Stimulated activated CD8-positive, alpha-beta memory T cell treated with anti-CD3 and anti-CD28 coated beads, Interleukin-15, amount 100 ng/mL, for 48 hours (primary cell): ENCODE data around the gene MYRIP.

Experiments
- DNase-seq, 2 donors: peaks; one replicate each; pipeline ENCODE4 v3.0.0-alpha.2; 2020; ENCODE audit warnings: low read depth in 2 of 2

The MYRIP gene

GRCh38 chr3:40187945-40188344, 378.5 kb downstream of the MYRIP start:
- no peak for DNase-seq

DNA sequence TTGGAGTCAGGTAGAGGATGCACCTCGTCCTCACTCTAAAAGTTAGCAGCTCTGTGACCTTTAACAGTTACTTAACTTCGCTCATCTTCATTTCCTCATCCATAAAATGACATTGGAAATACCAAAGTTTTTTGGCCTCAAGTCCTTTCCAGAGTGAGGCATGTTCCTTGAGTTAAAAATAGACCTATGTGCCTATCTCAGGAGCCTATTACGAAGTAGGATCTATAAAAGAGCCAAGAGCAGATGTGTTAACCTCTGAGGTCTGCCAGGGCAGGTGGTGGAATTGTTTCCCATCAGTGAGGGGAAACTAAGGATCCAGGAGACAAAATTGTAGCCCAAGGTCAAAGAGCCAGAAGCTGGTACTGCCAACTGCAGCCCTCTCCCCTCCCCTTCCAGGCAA, 379.7 kb downstream of the MYRIP start:
- no peak for DNase-seq

- DNase-seq = no peak
These were observed 380.6 kb downstream of the MYRIP start for GRCh38 chr3:40190056-40190455.

DNA sequence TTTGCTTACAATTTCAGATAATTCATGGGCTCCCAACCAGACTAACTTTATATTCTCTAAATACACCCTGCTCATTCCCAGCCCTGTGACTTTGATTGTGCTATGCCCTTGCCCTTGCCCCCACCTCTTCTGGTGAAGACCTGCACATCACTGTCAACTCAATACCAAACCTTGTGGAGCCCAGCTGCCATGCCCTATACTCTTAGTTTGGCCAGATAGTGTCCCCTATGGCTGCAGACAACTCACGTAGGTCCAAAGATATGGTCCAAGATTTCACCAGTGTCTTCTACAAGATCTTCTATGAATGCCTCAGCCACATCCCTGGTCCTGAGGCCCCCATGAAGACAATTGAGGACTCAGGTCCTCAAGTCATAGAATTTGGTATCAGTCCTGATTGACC, 381.8 kb downstream of the MYRIP start:
- DNase-seq = no peak

DNA sequence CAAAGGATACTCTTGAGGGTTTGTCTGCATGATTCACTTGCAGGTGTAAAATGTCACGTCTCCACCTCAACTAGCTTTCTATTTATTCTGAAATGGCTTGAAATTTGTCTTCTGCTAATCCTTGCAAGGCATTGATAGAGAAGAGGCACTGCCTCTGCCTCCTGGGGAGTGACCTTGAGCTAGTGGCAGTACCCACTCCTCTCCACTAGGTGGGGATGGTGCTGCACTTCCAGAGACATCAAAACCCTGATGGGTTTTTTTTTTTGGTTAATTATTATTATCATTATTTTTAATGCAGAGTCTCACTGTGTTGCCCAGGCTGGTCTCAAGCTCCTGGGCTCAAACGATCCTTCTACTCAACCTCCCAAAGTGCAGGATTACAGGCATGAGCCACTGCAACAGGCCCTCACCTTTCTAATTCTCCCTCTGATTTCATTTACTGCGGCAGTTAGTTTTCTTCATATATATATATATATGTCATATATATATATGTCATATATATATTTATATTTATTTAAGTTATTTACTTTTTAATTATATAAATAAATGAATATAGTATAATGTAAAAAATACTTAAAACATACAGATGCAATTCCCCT, 382.5 kb downstream of the MYRIP start:
- peak; percentile 4 to 25 for DNase-seq

DNA sequence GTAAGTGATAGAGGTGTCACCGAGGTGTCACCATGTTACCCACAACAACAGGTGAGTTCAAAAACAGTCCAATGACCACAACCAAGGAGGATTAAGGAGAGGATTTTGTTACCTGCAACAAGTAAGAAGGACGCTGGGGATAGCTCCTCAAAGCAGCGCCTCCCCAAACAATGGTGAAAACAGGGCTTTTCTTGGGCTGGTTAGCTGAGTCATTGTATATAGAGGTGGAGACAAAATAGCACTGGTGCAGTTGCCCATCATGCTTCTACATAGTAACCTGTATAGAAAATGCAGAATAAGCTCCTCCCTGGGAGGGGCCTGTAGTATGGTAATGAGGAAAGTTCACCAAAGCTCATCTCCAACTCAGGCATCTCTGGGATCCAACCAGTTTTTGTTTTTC, 383.2 kb downstream of the MYRIP start:
- DNase-seq = no peak

- DNase-seq = no peak
These were observed 387.6 kb downstream of the MYRIP start for GRCh38 chr3:40196966-40197365.

GRCh38 chr3:40200692-40201316, 391.4 kb downstream of the MYRIP start:
- DNase-seq = no peak

GRCh38 chr3:40201770-40202169, 392.4 kb downstream of the MYRIP start:
- no peak for DNase-seq

DNA sequence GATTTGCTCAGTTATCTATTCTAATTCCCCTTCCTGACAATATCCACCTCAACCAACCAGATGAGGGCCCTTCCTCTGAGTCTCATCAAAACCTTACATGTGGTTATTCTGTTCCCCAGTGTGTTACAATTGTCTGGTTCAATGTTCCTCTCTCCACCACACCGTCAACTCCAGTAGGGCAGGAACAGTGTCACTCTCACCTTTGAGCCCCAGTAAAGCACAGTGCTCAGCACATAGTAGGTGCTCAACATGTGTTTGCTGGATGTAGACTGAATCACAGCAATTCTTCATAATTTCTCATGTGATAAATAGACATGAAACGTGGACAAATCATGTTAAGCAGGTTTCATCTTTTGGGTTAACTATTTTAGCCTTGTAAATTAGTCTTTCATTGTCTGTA, 397.1 kb downstream of the MYRIP start:
- no peak for DNase-seq

- DNase-seq = no peak
These were observed 398.4 kb downstream of the MYRIP start for GRCh38 chr3:40207796-40208195.

GRCh38 chr3:40208251-40208650, 398.8 kb downstream of the MYRIP start:
- DNase-seq = no peak

DNA sequence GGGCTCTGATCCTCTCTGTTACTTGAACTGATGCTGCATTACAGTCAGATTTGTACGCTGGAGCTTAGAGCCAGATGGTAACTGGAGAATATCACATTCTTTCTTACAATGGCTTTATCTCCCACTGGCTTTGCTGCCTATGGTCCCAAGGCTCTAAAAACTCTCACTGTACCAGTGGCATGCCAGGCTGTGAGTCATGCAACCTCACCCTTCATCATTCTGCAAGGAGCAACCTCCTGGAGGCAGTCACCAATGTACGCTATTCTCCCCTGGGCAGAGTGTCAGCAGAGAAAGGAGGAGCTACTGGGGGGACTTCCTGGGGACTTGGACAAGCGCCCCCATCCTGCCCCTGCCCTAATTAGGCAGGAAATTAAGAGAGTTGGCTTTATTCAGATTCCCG, 402.2 kb downstream of the MYRIP start:
- no peak for DNase-seq

DNA sequence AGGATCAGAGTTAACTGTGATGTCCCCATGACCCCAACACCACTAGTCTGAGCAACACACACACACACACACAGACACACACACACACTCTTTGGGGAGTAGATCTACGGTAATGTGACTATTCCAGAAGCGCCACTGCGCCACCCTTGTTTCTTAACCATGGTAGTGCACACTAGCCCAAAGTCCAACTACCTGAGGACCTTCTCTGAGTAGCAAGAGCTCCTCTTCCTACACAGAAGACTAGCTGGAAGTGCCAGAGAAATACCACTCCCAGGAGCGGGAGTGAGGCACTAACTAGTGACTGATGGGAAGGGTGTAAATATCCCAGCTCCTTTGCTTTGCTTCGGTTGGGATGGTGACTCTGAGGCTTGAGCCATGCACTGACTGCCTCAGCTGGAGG, 404.1 kb downstream of the MYRIP start:
- no peak for DNase-seq

DNA sequence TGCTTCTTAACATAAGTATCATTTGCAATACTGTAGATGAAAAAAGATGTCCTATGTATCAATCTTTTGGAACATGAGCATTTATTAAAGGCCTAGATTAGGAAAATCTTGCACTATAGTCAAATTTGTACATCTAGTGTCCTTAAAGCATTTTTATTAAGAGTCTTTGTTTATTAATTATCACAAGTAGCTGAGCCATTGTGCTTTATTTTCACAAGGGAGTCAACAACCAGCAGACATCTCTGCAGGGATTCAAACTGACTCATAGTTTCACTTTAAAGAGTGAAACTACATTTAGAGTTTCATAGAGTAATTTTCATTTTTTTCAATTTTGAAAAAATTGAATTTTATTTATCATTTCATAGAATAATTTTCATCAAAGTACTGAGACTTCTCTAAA, 405.6 kb downstream of the MYRIP start:
- no peak for DNase-seq

DNA sequence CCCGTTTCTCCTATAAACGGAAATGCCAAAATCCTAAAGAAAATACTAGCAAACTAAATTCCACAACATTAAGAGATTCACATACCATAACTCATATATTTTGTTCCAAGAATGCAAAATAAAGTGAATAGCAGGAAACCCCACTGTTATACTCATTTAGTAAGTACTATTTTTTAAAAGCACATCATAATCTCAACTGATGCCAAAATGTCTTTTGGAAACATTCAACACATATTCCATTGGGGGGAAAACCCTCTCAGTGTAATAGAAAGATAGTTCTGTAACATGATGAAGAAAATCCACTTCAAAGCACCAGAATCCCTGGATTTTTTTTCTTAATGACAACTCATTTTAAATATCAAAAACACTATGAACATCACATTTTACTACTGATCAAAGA, 407.1 kb downstream of the MYRIP start:
- no peak for DNase-seq

GRCh38 chr3:40223856-40224255, 414.4 kb downstream of the MYRIP start:
- no peak for DNase-seq

DNA sequence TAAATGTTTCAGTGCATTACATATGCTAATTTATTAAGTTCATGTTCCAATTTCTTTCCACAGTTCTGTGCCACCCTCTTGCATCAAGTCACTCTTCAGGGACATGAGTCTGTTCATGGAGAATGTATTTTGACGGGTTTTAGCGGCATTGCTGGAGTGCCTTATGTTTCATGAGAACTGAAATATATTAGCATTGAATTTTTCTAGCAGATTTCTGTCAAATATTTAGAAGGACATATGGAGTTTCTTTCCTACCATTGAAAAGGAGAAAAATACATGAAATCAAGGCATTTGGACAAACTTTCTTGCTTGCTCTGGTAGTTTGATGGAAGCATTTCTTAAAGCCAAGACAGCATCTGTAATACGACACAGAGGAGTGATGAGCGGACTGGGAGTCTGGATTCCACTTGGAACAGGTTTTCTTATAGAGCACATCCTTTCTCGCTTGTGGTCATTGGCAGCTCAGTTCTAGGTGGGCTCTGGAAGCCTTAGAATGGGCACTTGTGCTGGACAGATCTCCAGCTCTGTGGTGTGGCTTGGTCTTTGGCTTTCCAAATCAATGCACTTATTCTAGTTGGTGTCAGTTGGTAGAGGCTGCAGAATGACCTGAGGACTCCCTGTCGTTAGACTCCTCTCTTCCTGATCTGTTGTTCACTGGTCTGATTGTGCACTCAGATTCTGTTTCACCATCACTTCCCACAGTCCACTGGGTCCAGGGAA, 415.5 kb downstream of the MYRIP start:
- DNase-seq = no peak

- no peak for DNase-seq
These were observed 417.2 kb downstream of the MYRIP start for GRCh38 chr3:40226636-40227035.

- DNase-seq = no peak
These were observed 419.5 kb downstream of the MYRIP start for GRCh38 chr3:40228792-40229350.

- no peak for DNase-seq
These were observed 420.0 kb downstream of the MYRIP start for GRCh38 chr3:40229386-40229785.

DNA sequence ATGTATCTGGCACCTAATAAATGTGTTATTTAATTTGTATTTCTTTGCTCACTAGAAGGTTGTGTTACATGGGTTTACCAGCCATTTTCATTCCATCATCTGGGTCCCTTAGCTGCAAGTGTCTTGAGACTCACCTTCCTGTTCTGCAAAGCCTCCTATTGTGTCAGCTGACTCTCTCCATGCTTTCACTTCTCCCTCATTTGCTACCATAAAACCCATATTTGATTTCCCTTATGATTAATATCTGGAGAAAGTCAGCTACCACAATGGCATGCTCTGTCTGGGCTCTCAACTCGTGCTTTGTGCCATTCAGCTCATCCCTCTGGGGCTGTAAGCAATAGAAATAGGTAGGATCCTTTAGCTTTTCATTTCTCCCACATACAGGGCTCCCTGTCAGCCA, 420.6 kb downstream of the MYRIP start:
- no peak for DNase-seq

DNA sequence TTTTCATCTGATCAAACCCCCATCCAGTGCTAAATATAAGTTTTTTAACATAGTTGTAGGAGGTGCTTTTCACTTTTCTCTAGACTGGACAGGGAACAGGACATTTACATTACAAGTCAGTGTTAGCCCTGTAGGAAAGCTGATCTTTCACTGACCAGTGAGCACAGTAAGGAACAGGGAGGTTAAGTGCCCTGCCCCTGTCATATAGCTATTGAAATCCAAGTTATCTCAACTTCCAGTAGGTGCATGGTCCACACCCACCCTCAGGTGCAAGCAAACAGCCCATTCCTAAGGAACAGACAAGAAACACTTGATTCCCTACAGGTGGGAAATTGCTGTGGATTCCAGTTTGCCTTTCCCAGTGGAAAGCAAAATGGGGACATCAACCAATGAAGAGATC, 421.0 kb downstream of the MYRIP start:
- no peak for DNase-seq
